ENCODE measurements around the gene SLC12A8.

Gene SLC12A8

GRCh38 chr3:125151442-125151817 is 61.1 kb downstream of the SLC12A8 start:
- no peak for DNase-seq

- DNase-seq: peak; percentile 82
Measured at GRCh38 chr3:125150525-125151441, 61.8 kb downstream of the SLC12A8 start.

GRCh38 chr3:125149462-125149861 is 63.1 kb downstream of the SLC12A8 start:
- DNase-seq: no peak

- no peak for DNase-seq
Measured at GRCh38 chr3:125148836-125149235, 63.7 kb downstream of the SLC12A8 start.

GRCh38 chr3:125148016-125148812 is 64.3 kb downstream of the SLC12A8 start:
- DNase-seq: no peak

- no peak for DNase-seq
Measured at GRCh38 chr3:125147491-125147820, 65.1 kb downstream of the SLC12A8 start.

GRCh38 chr3:125146626-125147490 is 65.7 kb downstream of the SLC12A8 start:
- DNase-seq: peak; percentile 79

- peak; percentile 38 for DNase-seq
Measured at GRCh38 chr3:125145751-125146475, 66.6 kb downstream of the SLC12A8 start.

GRCh38 chr3:125144653-125145314 is 67.8 kb downstream of the SLC12A8 start:
- DNase-seq: no peak

- DNase-seq: no peak
Measured at GRCh38 chr3:125143982-125144652, 68.4 kb downstream of the SLC12A8 start.

- DNase-seq: no peak
Measured at GRCh38 chr3:125143538-125143937, 69.0 kb downstream of the SLC12A8 start.

- DNase-seq: no peak
Measured at GRCh38 chr3:125142940-125143339, 69.6 kb downstream of the SLC12A8 start.

- DNase-seq: no peak
Measured at GRCh38 chr3:125142420-125142778, 70.1 kb downstream of the SLC12A8 start.

GRCh38 chr3:125141596-125142419 is 70.7 kb downstream of the SLC12A8 start:
- DNase-seq: peak; percentile 79

- DNase-seq: no peak
Measured at GRCh38 chr3:125140818-125141595, 71.5 kb downstream of the SLC12A8 start.

- no peak for DNase-seq
Measured at GRCh38 chr3:125140011-125140817, 72.3 kb downstream of the SLC12A8 start.

GRCh38 chr3:125139386-125139785 is 73.2 kb downstream of the SLC12A8 start:
- DNase-seq: no peak

GRCh38 chr3:125137358-125138033 is 75.1 kb downstream of the SLC12A8 start:
- no peak for DNase-seq

Data from hematopoietic multipotent progenitor cell treated with erythropoietin and hydrocortisone succinate and interleukin-3 and kit ligand, for 4 days (in vitro differentiated cells).